ENCODE data around the gene SMYD3.

DNA sequence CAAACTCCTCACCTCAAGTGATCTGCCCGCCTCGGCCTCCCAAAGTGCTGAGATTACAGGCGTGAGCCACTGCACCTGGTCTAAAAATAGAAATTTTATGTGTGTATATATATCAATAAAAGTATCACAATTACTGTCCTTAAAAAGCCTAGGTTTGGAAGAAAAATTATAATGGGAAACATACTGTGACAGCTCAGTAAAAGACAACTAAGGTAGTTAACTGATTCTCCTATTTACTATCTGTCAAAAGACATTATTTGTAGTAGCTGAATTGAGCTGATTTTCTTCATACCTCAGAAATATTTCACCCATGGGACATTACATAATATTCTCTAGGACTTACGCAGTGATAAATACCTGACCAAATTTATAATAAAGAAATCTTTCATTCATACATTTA lies 122.5 kb downstream of the SMYD3 start:
- TF ChIP-seq, protein P1, sequence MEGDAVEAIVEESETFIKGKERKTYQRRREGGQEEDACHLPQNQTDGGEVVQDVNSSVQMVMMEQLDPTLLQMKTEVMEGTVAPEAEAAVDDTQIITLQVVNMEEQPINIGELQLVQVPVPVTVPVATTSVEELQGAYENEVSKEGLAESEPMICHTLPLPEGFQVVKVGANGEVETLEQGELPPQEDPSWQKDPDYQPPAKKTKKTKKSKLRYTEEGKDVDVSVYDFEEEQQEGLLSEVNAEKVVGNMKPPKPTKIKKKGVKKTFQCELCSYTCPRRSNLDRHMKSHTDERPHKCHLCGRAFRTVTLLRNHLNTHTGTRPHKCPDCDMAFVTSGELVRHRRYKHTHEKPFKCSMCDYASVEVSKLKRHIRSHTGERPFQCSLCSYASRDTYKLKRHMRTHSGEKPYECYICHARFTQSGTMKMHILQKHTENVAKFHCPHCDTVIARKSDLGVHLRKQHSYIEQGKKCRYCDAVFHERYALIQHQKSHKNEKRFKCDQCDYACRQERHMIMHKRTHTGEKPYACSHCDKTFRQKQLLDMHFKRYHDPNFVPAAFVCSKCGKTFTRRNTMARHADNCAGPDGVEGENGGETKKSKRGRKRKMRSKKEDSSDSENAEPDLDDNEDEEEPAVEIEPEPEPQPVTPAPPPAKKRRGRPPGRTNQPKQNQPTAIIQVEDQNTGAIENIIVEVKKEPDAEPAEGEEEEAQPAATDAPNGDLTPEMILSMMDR (IDR thresholded peaks at IDR 0.05; ENCODE audit: insufficient read depth, low read depth, low read length), result no peak
- no peak for TF ChIP-seq EZH2 (IDR thresholded peaks at IDR 0.05; ENCODE audit: insufficient read depth, low read length)

Measured in astrocyte (in vitro differentiated cells and primary cell).